ENCODE data around the gene STRA8.

Gene STRA8

DNA sequence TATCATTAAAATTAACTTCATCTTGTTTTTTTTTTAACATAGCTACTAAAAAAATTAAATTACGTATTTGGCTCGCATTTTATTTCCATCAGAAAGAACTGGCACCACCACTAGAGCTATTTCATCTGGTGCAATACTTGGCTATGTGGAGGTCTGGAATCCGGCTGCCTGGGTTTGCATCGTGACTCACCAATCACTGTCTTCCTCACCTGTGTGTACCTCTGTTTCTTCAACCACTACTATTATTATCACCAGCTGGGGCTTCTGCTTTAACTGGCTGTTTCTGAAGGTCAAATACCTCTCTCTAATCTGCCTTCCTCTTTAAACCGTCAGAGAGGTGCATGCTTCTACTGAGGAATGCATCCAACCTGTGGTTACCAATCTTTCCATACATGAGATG lies 28.8 kb upstream of the STRA8 start:
- Histone ChIP-seq H3K4me3 (IDR thresholded peaks at IDR 0.05; ENCODE audit: insufficient read depth, low read depth, low read length) (no peak overlapping the region), H3K36me3 (ENCODE audit: insufficient read depth) (no peaks in the 10 kb centered on the region), H3K79me2 (ENCODE audit: insufficient read depth, low read depth) (no peaks in the 10 kb centered on the region), H3K27me3 (ENCODE audit: insufficient read depth, low read depth) (no peaks in the 10 kb centered on the region), H2AFZ (ENCODE audit: low read depth) (no peak overlapping the region), H3K4me1 (ENCODE audit: low read depth, poor library complexity, severe bottlenecking) (no peaks in the 10 kb centered on the region), H3K9ac (no peak overlapping the region), H4K20me1 (ENCODE audit: insufficient read depth) (no peaks in the 10 kb centered on the region), H3K27ac (no peak overlapping the region), H3K4me2 (no peak overlapping the region)
- TF ChIP-seq CTCF (conservative IDR thresholded peaks at IDR 0.05; ENCODE audit: low read depth, low read length) = no peak

- TF ChIP-seq CTCF (conservative IDR thresholded peaks at IDR 0.05; ENCODE audit: low read depth, low read length) = no peak
Measured at GRCh38 chr7:135205850-135206249, 27.8 kb upstream of the STRA8 start.

DNA sequence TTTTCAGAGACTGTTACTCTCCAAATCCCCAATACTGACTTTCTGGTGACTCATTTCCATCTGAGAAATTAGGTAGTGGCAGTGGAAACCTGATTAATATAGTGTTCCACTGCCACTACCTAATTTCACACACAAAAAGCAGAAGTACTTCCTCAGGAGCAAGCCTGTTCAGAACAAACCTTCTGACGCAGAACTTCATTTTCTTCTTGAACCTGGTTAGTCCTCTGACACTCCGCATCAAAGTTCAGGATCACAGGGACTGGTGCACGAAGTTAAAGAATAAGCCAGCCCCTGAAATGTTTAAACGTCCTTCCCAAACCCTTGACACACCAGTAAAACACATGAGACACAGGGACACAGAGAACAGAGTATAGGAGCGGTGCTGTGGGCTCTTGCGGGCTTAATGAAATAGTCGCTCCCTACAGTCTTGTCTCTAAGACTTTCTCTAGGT lies 26.7 kb upstream of the STRA8 start:
- Histone ChIP-seq H3K4me3 (IDR thresholded peaks at IDR 0.05; ENCODE audit: insufficient read depth, low read depth, low read length) (no peak overlapping the region), H3K36me3 (ENCODE audit: insufficient read depth) (no peaks in the 10 kb centered on the region), H3K9ac (no peak overlapping the region), H3K27me3 (ENCODE audit: insufficient read depth, low read depth) (no peaks in the 10 kb centered on the region), H3K79me2 (ENCODE audit: insufficient read depth, low read depth) (no peaks in the 10 kb centered on the region), H3K27ac (no peak overlapping the region), H3K4me2 (no peak overlapping the region), H4K20me1 (ENCODE audit: insufficient read depth) (no peaks in the 10 kb centered on the region), H2AFZ (ENCODE audit: low read depth) (no peak overlapping the region), H3K4me1 (ENCODE audit: low read depth, poor library complexity, severe bottlenecking) (peaks cover 7% of the 10 kb centered on the region)
- no peak for TF ChIP-seq CTCF (conservative IDR thresholded peaks at IDR 0.05; ENCODE audit: low read depth, low read length)

More at GRCh38 chr7:135205850-135206249, 27.8 kb upstream of the STRA8 start:
- Histone ChIP-seq H3K4me1 (ENCODE audit: low read depth, poor library complexity, severe bottlenecking) (peaks cover 6% of the 10 kb centered on the region), H3K36me3 (ENCODE audit: insufficient read depth) (no peaks in the 10 kb centered on the region), H2AFZ (ENCODE audit: low read depth) (no peak overlapping the region), H3K4me3 (IDR thresholded peaks at IDR 0.05; ENCODE audit: insufficient read depth, low read depth, low read length) (no peak overlapping the region), H3K9ac (no peak overlapping the region), H3K4me2 (no peak overlapping the region), H3K27me3 (ENCODE audit: insufficient read depth, low read depth) (no peaks in the 10 kb centered on the region), H3K27ac (no peak overlapping the region), H4K20me1 (ENCODE audit: insufficient read depth) (no peaks in the 10 kb centered on the region), H3K79me2 (ENCODE audit: insufficient read depth, low read depth) (no peaks in the 10 kb centered on the region)

GRCh38 chr7:135207406-135208101 lies 26.1 kb upstream of the STRA8 start:
- no peak for TF ChIP-seq CTCF (conservative IDR thresholded peaks at IDR 0.05; ENCODE audit: low read depth, low read length)
- no peak overlapping the region for H3K4me2 ChIP-seq
- H3K4me3 ChIP-seq (IDR thresholded peaks at IDR 0.05; ENCODE audit: insufficient read depth, low read depth, low read length) = no peak overlapping the region
- no peaks in the 10 kb centered on the region for H3K36me3 ChIP-seq (ENCODE audit: insufficient read depth)
- H3K79me2 ChIP-seq (ENCODE audit: insufficient read depth, low read depth) = no peaks in the 10 kb centered on the region
- no peak overlapping the region for H3K27ac ChIP-seq
- no peaks in the 10 kb centered on the region for H3K27me3 ChIP-seq (ENCODE audit: insufficient read depth, low read depth)
- H3K4me1 ChIP-seq (ENCODE audit: low read depth, poor library complexity, severe bottlenecking) = peaks cover 10% of the 10 kb centered on the region
- H4K20me1 ChIP-seq (ENCODE audit: insufficient read depth) = no peaks in the 10 kb centered on the region
- H3K9ac ChIP-seq = no peak overlapping the region
- H2AFZ ChIP-seq (ENCODE audit: low read depth) = no peak overlapping the region
